Measurements from ENCODE around the gene DAGLA. TPM values are rescaled to one million over a fixed set of nuclear protein-coding genes. Genes with fewer than 3 reads are reported as not detected.

Gene DAGLA
- total RNA-seq, 1 donor, result 3.6 TPM

- no peak overlapping the region for H3K4me3 ChIP-seq (ENCODE audit: insufficient read depth, low read length)
- DNase-seq (ENCODE audit: insufficient read length, low spot score, missing footprints), result no peak
- H3K36me3 ChIP-seq (ENCODE audit: insufficient read depth, low read length), result peaks cover 20% of the 10 kb centered on the region
- no peaks in the 10 kb centered on the region for H3K27me3 ChIP-seq (ENCODE audit: insufficient read depth, low read length)
- H3K27ac ChIP-seq (ENCODE audit: low read depth, low read length), result no peak overlapping the region
- H3K9me3 ChIP-seq (ENCODE audit: low read depth, low read length), result no peaks in the 10 kb centered on the region
- H3K4me1 ChIP-seq (ENCODE audit: insufficient read depth, low read length), result peaks cover 17% of the 10 kb centered on the region
- H3K4me2 ChIP-seq (ENCODE audit: insufficient read depth, low read length), result no peak overlapping the region
- no peak overlapping the region for H2AFZ ChIP-seq (ENCODE audit: low read length)
- TF ChIP-seq CTCF (IDR thresholded peaks at IDR 0.05; ENCODE audit: extremely low read depth, low read depth, low read length), result no peak
- H3K79me2 ChIP-seq (ENCODE audit: insufficient read depth, low read length), result no peaks in the 10 kb centered on the region
- H4K20me1 ChIP-seq (ENCODE audit: insufficient read depth, low read length), result peaks cover 4% of the 10 kb centered on the region
Observed at GRCh38 chr11:61728066-61728939, 48.1 kb downstream of the DAGLA start.

- peaks cover 4% of the 10 kb centered on the region for H4K20me1 ChIP-seq (ENCODE audit: insufficient read depth, low read length)
- H3K36me3 ChIP-seq (ENCODE audit: insufficient read depth, low read length), result peaks cover 19% of the 10 kb centered on the region
- H3K4me2 ChIP-seq (ENCODE audit: insufficient read depth, low read length), result no peak overlapping the region
- H3K27ac ChIP-seq (ENCODE audit: low read depth, low read length), result peak overlapping the region; percentile 36
- H3K27me3 ChIP-seq (ENCODE audit: insufficient read depth, low read length), result no peaks in the 10 kb centered on the region
- H3K4me3 ChIP-seq (ENCODE audit: insufficient read depth, low read length), result no peak overlapping the region
- H2AFZ ChIP-seq (ENCODE audit: low read length), result no peak overlapping the region
- H3K4me1 ChIP-seq (ENCODE audit: insufficient read depth, low read length), result peaks cover 17% of the 10 kb centered on the region
- TF ChIP-seq CTCF (IDR thresholded peaks at IDR 0.05; ENCODE audit: extremely low read depth, low read depth, low read length), result no peak
- no peaks in the 10 kb centered on the region for H3K79me2 ChIP-seq (ENCODE audit: insufficient read depth, low read length)
- H3K9me3 ChIP-seq (ENCODE audit: low read depth, low read length), result no peaks in the 10 kb centered on the region
- DNase-seq (ENCODE audit: insufficient read length, low spot score, missing footprints), result peak; percentile 96
Observed at GRCh38 chr11:61728940-61729219, 48.7 kb downstream of the DAGLA start.

GRCh38 chr11:61730240-61730994, 50.2 kb downstream of the DAGLA start:
- DNase-seq (ENCODE audit: insufficient read length, low spot score, missing footprints), result no peak
- Histone ChIP-seq H3K36me3 (ENCODE audit: insufficient read depth, low read length) (peaks cover 12% of the 10 kb centered on the region), H2AFZ (ENCODE audit: low read length) (no peak overlapping the region), H3K27me3 (ENCODE audit: insufficient read depth, low read length) (no peaks in the 10 kb centered on the region), H4K20me1 (ENCODE audit: insufficient read depth, low read length) (peaks cover 4% of the 10 kb centered on the region), H3K4me1 (ENCODE audit: insufficient read depth, low read length) (peaks cover 17% of the 10 kb centered on the region), H3K79me2 (ENCODE audit: insufficient read depth, low read length) (no peaks in the 10 kb centered on the region), H3K4me3 (ENCODE audit: insufficient read depth, low read length) (no peak overlapping the region), H3K4me2 (ENCODE audit: insufficient read depth, low read length) (no peak overlapping the region), H3K27ac (ENCODE audit: low read depth, low read length) (no peak overlapping the region), H3K9me3 (ENCODE audit: low read depth, low read length) (no peaks in the 10 kb centered on the region)
- TF ChIP-seq CTCF (IDR thresholded peaks at IDR 0.05; ENCODE audit: extremely low read depth, low read depth, low read length), result no peak

All from osteoblast (primary cell).